ENCODE measurements around the gene TFF2. TPM values are rescaled to one million over a fixed set of nuclear protein-coding genes. Genes with fewer than 3 reads are reported as not detected.

Gene TFF2
- total RNA-seq, 1 donor from 2014 or later = not detected

DNA sequence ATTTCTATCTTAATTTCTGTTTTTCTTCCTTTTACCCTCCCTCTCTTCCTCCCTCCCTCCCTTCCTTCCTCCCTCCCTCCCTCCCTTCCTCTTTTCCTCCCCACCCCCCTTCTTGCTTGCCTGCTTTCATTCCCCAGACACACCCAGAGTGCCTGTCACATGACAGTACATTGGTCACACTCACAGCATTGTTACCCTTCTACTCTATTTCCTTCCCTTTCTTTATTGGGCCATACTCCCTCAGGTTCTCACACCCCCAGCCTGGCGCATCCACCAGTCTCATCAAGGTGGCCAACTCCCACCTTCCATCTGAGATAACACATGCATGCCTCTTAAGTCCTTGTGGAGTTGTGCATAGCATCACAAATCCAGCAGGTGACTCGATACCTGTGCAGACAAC is 34.2 kb upstream of the TFF2 start:
- DNase-seq (ENCODE audit: low spot score in 2 of 2) = no peak
- FAIRE-seq = no peak

DNA sequence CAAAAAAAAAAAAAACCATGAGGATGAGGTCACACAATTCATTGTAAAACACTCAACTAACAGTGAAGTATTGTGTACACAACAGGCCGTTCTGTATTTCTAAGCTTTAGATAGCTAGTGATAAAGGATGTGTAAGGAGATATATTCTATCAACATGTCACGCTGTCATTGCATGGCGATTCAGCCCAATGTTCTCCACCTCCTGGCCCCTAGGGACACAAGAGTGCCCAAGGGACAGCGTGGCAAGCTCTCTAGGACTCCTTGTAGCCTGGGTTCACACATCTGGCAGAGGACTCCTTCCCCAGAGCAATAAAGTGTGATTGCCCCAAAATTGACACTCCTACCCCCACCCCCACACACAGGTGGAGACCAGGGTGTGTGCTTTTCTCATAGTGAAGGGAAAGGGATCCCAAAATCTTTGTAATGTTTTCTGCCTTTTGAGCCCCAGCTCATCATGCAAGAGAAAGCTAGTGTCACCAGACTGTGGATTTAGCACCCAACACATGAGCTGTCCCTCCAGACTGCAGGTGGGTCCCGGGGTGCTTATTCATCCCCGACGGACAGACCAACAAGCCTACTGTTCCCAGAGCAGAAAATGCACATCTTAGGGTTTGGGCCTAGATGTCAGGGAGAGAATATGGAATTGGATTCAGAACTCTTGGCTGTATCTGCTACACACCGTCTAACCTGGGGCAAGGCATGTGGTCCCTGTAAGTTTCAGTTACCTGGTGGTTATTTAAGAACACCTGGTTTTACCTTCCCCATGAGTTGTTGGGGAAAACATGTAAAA is 33.6 kb upstream of the TFF2 start:
- DNase-seq (ENCODE audit: low spot score in 2 of 2) (no peak), FAIRE-seq (no peak)

DNA sequence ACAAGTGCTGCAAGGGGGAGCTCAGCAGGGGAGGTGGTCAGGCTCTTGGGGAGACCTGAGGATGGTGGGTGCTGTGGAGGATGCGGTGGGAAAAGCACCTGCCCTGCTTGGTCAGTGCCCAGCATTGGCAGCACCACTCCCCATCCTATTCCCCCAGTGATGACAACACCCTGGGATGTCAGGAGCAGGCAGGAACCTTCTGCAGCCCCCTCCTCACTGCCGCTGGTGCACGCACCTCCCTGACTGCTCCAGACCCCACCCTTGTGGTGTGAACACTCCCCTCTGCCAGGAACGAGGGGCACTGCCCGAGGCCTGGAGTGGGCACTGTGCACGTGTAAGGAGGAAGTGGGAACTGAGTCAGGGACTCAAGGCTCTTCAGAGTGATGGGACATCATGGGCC is 32.5 kb upstream of the TFF2 start:
- DNase-seq (ENCODE audit: low spot score in 2 of 2) (no peak), FAIRE-seq (no peak)

DNA sequence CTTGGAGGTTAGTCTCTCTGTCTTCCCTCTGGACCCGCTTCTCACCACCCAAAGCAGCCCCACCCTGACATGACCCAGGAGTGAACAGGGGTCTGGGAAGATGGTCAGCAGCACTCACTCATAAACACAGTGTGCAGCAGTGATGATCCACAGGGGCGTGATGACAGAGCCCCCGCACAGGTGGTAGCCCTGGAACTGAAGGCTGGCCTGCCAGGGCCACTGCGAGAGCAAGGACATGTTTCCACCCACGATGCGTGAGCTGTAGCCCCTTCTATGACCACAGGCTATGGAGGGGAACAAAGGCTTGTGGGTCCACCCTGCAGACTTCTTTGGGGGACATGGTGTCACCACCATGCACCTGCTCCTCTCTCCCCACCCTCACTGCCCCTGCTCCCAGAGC is 32.1 kb upstream of the TFF2 start:
- DNase-seq (ENCODE audit: low spot score in 2 of 2) (no peak), FAIRE-seq (no peak)

DNA sequence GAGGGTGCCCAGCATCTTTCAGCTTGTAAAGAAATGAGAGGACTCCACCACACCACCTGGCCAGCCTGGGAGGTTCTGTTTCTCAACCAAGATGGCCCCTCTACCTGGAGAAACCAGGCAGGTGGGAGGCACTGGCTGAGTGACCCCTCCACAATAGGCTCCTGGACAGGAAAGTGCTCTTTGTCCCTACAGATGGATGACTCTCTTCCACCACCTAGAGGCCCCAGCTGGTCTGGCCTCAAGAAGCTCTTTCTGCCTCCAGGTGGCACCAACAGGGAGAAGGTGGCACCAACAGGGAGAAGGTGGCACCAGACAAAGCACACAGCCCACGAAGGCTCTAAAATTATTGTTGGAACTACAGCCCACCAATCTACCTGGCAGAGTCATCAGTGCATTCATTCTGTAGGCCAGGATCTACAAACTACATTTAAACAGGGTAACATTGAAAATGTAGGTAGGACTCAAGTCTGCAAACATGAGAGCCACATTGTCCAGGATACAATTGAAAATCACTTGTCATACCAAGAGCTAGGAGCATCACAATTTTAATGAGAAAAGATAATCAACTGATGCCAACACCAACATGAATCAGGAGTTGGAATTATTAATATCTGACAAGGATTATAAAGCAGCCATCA is 30.7 kb upstream of the TFF2 start:
- FAIRE-seq = no peak
- DNase-seq (ENCODE audit: low spot score in 2 of 2) = no peak

DNA sequence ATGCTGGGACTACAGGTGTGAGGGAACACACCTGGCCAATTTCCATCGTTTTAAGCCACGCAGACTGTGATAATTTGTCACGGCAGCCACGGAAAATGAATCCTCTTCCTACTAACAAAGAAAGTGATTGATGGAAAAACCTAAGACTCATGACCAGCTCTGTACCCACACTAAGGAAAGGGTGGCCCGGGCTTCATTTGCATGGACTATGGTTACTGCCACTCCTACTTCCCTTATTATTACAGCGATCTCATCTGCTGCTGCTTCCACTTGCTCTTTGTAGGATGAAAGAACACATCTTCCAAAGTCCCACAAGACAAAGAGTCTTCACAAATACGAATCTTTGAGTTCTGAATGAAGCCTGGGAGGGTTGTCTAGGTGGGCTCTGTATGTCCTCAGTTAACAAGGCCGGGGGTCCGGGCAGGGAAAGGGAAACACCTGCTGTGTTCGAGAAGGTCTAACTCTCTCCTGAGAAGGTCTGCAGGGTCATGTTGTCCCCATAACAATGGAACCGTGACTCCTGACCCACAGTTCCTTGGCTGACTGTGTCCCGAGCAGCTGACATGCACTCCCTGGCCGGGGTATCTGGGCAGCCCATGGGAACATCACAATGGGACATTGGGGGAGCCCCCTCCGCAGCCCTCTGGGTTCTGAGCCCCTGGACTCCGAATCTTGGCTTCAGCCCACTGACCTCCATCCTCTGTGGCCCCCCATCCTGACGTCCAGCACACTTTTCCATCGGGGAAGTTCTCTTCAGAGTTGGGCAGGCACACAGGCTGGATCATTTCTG is 28.8 kb upstream of the TFF2 start:
- no peak for FAIRE-seq
- DNase-seq (ENCODE audit: low spot score in 2 of 2) = no peak

DNA sequence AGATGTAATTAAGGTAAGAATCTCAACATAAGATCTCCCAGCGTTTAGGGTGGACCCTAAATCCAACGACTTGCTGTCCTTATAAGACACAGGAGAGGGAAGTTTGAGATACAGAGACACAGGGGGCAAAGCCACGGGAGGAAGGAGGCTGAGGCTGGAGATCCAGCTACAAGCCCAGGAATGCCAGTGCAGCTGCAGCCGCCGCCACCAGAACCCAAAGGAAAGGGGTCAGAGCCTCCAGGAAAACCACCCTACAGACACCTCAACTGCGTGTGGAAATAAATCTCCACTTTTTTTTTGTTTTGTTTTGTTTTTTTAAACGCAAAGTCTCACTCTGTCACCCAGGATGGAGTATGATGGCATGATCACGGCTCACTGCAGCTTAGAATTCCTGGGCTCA is 27.6 kb upstream of the TFF2 start:
- FAIRE-seq = no peak
- no peak for DNase-seq (ENCODE audit: low spot score in 2 of 2)

DNA sequence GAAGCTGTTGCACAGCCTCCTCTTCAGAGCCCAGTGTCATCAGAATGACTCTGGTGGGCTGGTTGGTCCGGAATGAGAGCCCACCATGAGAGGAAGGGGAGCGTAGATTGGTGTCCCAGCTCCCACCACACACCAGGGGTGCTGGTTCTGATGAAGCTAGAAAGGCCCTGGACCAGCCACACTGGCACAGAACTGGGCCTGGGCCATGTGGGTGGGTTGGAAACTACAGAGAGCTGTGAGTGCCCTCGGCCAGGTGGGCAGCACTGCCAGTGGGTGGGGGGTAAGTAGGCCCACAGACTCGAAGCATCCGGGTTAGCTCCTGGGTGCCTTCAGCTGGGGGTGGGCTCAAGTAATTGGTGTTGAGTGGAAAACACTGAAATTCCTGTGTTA is 27.2 kb upstream of the TFF2 start:
- DNase-seq (ENCODE audit: low spot score in 2 of 2) (no peak), FAIRE-seq (no peak)

DNA sequence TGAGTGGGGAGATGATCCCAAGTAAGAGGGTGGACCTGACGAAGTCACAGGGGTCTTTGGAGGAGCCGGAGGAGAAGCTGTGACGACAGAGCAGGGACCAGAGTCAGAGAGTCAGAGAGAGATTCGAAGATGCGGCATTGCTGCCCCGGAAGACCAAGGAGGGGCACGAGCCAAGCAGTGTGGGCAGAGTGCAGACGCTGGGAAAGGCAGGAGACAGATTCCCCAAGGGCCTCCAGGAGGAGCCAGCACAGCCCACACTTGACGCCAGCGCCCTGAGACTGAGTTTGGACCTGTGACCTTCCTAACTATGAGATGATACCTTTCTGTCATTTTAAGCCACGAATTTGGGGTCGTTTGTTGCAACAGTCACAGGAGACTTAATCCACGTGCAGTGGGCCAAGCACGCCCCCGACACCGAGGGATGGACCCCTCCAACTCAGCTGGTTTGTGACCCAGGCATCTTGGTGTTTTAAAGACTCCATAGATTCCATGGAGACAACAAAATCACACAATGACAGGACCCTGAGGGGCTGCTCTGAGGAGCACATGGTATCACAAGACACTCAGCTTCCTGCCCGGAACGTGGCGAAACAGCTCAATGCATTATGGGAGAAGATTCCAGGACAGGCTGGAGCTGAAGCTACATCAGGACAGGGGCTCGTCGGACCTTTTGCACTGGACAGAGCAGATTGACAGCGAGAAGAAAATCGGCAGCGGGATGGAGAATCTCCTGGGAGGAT is 26.6 kb upstream of the TFF2 start:
- no peak for DNase-seq (ENCODE audit: low spot score in 2 of 2)
- FAIRE-seq = no peak

DNA sequence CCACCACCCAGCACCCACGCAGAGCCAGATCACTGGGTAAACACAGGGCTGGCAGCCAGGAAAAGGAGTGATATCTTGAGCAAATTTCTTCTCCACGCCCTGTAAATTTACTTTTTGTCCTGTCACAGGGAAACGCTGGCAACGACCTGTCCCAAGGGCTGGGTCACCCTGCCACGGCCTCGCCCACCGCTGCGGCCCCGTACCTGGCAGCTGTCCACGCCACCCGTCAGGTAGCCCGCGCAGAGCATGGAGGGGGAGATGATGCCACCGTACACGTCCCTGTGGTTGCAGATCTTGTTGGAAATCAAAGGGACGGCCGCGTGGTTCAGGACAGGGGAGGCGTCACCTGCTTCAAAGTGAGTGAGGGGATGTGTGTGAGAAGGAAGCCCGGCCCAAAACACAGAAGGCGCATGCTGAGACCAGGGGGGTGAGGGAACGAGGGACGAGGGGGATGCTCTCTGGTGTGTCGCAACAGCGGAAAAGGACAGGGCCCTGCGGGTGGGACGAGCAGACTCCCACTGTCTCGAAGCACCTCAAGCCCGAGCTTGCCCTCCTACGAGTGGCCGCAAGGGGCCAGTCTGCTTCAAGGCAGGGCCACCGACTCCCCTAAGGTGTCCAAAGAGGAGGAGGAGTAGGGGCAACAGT is 25.7 kb upstream of the TFF2 start:
- DNase-seq (ENCODE audit: low spot score in 2 of 2) (no peak), FAIRE-seq (no peak)

DNA sequence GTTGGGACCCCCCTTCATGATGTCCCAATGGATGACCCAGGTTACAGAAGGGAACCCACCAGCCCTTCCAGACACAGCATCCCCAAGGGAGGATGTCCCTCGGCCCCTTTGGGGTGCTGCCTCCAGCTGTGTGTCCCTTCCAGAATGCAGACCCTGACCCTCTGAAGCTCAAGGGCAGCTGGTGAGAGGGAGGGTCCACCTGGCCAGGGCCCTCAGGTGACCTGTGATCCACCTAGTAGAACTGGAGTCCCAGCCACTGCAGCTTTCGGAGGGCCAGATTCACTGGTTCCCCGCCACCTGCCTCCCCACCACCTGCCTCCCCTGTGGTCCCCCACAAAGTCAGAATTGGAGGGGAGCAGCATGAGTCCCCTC is 25.2 kb upstream of the TFF2 start:
- no peak for FAIRE-seq
- no peak for DNase-seq (ENCODE audit: low spot score in 2 of 2)

DNA sequence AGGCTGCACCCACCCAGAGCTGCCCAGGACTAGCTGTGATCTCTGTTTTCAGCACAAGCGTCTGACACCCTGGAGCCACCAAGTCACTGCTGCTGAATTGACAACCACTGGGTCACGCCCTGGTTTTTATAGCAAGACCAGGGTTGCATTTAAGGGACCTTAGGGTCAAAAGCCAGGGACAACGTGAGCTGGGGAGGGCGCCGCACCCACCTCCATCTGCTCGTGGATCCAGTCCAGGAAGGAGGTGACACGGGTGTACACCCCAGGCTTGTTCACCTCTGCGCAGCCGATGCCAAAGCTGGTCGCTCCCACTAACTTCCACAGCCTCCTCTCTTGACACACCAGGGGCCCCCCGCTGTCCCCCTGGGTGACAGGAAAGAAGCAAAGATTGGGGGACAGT is 24.7 kb upstream of the TFF2 start:
- FAIRE-seq (no peak), DNase-seq (ENCODE audit: low spot score in 2 of 2) (no peak)

DNA sequence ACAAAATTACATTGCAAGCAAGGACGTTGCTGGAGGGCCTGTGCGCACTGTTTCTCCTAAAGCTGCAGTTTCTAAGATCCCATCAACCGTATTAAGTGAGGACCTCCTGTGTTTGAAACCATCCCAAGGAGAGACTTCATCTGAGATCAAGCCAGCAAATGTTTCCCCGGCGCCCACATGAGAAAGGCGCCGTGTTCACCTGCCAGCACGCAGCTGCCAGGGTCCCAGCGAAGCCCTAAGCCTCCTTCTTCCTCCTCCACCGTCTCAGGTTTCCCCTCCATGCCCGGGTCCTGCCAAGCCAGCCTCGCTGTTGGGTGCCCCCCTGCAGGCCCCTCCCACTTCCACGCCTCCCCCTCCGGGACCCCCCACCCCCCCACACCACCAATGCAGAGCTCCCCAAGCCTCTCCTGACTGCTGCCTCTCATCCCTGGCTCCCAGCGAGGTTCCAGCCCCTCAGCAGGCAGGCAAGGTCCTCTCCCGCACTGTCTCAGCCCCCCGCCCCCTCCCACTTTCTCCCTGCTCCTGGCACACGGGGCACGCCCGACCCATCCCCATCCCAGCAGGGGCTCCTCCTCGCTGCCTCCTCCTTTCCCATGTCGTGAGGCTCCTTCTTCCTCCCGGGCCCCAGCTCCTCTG is 24.2 kb upstream of the TFF2 start:
- no peak for DNase-seq (ENCODE audit: low spot score in 2 of 2)
- no peak for FAIRE-seq

DNA sequence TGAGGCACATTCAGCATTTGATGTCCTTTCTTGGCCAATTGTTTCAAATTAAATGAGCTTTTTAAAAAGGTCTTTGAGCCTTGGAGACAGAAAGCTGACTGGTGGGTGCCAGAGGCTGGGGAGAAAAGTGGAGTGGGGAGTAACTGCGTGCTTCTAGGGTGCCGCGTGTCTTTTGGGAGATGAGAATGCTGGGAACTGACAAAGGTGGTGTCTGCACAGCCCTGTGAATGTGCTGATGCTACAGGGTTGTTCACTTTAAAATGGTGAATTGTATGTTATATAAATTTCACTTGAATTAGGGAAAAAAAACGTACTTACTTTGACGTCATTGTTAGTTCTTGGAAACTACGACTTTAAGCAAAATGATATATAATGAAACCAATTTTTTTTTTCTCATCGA is 23.7 kb upstream of the TFF2 start:
- DNase-seq (ENCODE audit: low spot score in 2 of 2) (no peak), FAIRE-seq (no peak)

DNA sequence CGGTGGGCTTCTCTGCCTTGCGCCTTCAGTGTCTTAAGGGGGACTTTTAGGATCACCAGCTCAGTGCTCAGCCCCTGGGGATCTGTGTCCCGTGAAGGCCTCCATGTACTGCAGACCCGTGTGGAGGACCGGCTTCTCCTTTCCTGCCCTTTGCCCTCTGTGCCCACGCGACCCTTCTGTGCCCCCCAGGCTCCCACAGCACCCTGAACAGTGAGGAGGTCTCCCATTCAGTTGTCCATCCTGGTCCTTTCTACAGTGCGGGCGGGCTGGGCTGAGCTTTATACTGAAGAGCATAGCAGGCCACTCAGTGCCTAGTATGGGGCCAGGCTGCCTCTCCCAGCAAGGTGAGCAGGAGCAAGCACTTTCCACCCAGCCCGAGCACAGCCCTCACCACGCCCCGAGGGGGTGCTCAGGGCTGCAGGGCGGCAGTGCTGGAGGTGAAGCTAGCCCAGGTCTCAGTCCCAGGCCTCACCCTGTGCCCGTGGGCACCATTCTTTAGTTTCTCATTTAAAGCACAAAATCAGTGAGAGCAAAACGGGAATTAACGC is 23.2 kb upstream of the TFF2 start:
- FAIRE-seq (no peak), DNase-seq (ENCODE audit: low spot score in 2 of 2) (no peak)

DNA sequence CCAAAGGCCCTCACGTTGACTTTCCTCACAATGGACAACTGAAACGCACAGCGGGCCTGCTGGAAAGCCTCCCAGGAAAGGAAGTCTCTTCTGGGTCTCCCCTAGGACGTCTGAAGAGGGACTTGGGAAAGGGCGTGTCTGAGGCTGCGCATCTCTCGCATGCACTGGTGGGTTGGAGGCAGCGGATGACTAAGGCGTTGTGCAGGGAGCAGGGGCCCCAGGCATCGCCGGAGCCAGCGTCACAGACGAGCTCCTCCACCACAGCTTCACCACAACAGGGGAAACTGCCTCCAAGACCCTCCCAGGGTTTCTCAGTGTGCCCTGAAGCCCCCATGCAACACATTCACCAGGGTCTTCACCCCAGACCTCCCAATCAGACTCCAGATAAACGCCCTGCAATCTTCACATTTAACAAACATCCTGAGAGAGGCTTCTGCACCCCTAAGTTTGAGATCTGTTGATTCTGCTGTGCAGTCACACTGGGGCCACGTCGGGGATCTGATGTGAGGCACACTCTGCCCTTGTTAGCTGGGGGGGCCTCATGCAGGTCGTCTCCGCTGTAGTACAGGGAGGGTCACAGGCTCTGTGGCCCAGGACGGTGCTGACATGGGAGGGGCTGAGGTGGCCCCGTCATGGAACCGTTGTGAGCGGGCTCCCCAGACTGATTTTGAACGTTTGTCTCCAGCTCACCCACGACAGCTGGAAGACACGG is 22.6 kb upstream of the TFF2 start:
- no peak for FAIRE-seq
- no peak for DNase-seq (ENCODE audit: low spot score in 2 of 2)

DNA sequence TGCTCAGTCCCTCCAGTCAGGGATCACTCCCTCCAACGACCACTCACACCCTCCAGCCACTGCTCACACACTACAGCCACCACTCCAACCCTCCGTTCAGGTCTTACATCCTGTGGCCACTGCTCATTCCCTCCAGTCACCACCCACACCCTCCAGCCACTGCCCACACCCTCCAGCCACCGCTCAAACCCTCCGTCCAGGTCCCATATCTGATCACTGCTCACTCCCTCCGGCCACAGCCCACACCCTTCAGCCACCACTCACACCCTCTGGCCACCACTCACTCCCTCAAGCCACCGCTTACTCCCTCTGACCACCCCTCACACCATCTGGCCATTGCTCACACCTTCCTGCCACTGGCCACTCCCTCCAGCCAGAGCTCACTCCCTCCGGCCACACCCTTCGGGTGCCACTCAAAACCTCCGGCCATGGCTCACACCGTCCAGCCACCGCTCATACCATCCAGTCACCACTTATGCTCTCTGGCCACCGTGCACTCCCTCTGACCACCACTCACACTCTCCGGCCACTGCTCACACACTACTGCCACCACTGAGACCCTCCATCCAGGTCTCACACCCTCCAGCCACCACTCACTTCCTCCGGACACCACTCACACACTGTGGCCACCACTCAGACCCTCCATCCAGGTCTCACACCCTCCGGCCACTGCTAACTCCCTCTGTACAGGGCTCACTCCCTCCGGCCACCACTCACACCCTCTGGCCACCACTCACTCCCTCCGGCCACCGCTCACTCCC is 20.3 kb upstream of the TFF2 start:
- FAIRE-seq (no peak), DNase-seq (ENCODE audit: low spot score in 2 of 2) (no peak)

DNA sequence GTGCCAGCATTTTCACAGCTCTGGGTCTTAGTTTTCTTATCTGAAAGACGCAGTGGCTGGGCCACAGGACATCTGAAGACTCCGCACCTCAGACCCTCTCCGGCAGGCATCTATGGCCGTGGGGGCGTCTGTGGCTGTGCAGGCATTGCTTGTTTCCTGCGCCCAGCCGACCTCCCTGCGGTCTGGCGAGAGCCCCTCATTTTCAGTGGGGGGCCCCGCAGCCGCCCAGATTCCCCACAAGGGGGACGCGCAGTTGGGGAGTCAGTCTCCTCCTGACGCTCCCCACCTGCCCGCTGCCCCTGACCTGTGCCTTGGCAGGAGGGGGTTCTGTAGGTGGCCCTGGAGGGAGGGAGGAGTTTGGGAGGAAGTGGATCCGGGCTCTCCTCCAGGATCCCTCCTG is 19.0 kb upstream of the TFF2 start:
- FAIRE-seq = no peak
- no peak for DNase-seq (ENCODE audit: low spot score in 2 of 2)
